ENCODE measurements around the gene TMEM98. TPM values are rescaled to one million over a fixed set of nuclear protein-coding genes. Genes with fewer than 3 reads are reported as not detected.
"Not testable (repeated sequence)": the region's sequence is repeated elsewhere in the genome, so short reads cannot be mapped to it uniquely, and the experiment has no call there.

TMEM98 gene
- total and polyA plus RNA-seq, 7 donors, result 23.8 to 88.1 (median 59.5) TPM

- no peaks in the 10 kb centered on the region for H3K36me3 ChIP-seq
- intact Hi-C loops (cut with DNase I), result no loop called here
- no peaks in the 10 kb centered on the region for H3K9me3 ChIP-seq
- H3K27ac ChIP-seq, result no peak overlapping the region
- no peak for DNase-seq
- TF ChIP-seq POLR2A (IDR thresholded peaks at IDR 0.05) (no peak), POLR2AphosphoS5 (IDR thresholded peaks at IDR 0.05) (peak in 1 of 4 donors; percentile 20)
- WGBS, 2 donors, result 29 to 34% methylated on average over 2 of the region's 2 CpGs
- no peak overlapping the region for H3K4me3 ChIP-seq
- H3K4me1 ChIP-seq, result no peaks in the 10 kb centered on the region
- no peaks in the 10 kb centered on the region for H3K27me3 ChIP-seq
These were observed 30.5 kb downstream of the TMEM98 start for GRCh38 chr17:32958418-32958817.

DNA sequence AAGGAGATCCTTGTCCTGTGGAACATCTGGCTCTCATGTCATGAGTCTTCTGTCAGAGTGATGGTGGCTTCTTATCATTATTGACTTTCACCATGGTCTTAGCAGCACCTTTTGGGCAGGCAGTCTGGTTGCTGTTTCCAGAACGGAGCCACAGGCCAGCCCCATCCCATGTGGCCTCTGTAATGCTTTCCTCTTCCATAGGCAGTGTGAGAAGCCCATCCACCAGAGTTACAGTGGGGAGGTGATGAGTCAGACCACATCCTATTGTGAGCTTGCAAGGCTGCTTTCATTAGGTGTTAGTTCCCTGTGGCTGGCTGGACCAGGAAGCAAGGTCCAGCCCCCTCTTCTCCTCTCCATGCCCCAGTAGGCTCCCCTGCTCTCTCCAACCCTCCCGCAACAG is 32.9 kb downstream of the TMEM98 start:
- no peaks in the 10 kb centered on the region for H3K9me3 ChIP-seq
- WGBS, 2 donors, result 92 to 93% methylated on average over 2 of the region's 2 CpGs
- H3K36me3 ChIP-seq, result no peaks in the 10 kb centered on the region
- TF ChIP-seq POLR2AphosphoS5 (IDR thresholded peaks at IDR 0.05) (no peak), POLR2A (IDR thresholded peaks at IDR 0.05) (no peak), EP300 (IDR thresholded peaks at IDR 0.05) (no peak)
- TF ChIP-seq, protein P1, sequence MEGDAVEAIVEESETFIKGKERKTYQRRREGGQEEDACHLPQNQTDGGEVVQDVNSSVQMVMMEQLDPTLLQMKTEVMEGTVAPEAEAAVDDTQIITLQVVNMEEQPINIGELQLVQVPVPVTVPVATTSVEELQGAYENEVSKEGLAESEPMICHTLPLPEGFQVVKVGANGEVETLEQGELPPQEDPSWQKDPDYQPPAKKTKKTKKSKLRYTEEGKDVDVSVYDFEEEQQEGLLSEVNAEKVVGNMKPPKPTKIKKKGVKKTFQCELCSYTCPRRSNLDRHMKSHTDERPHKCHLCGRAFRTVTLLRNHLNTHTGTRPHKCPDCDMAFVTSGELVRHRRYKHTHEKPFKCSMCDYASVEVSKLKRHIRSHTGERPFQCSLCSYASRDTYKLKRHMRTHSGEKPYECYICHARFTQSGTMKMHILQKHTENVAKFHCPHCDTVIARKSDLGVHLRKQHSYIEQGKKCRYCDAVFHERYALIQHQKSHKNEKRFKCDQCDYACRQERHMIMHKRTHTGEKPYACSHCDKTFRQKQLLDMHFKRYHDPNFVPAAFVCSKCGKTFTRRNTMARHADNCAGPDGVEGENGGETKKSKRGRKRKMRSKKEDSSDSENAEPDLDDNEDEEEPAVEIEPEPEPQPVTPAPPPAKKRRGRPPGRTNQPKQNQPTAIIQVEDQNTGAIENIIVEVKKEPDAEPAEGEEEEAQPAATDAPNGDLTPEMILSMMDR (IDR thresholded peaks at IDR 0.05), result no peak
- no peaks in the 10 kb centered on the region for H3K27me3 ChIP-seq
- H3K4me3 ChIP-seq, result no peak overlapping the region
- intact Hi-C loops (cut with DNase I), result no loop called here
- H3K4me1 ChIP-seq, result no peaks in the 10 kb centered on the region
- H3K27ac ChIP-seq, result no peak overlapping the region
- no peak for DNase-seq

GRCh38 chr17:32962320-32962711 is 34.4 kb downstream of the TMEM98 start:
- H3K4me1 ChIP-seq, result no peaks in the 10 kb centered on the region
- no peak overlapping the region for H3K27ac ChIP-seq
- intact Hi-C loops (cut with DNase I), result no loop called here
- H3K4me3 ChIP-seq, result no peak overlapping the region
- TF ChIP-seq, protein P1 (IDR thresholded peaks at IDR 0.05), result no peak
- no peak for TF ChIP-seq EP300 (IDR thresholded peaks at IDR 0.05)
- no peak for TF ChIP-seq POLR2A (IDR thresholded peaks at IDR 0.05)
- DNase-seq, result no peak
- no peaks in the 10 kb centered on the region for H3K27me3 ChIP-seq
- no peaks in the 10 kb centered on the region for H3K9me3 ChIP-seq
- WGBS, 2 donors, result 7 to 40% methylated on average over 3 of the region's 3 CpGs
- no peaks in the 10 kb centered on the region for H3K36me3 ChIP-seq

DNA sequence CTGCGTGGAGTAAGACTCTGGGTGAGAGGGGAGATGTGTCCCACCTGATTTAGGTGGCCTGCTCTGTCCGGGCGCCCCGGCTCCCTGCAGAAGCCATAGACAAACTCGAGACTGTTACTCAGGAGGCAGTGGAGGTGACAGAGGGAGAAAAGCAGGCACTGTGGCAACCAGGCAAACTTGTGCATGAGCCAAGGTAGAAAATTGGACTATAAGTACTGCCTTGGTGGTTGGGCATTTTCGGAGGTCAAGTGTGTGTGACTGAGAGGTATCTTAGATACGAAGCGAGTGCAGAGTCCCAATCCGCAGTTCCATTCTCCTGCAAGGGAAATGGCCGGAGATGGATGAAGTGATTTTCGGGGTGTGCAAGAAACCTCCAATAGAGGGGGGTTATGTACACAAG is 36.6 kb downstream of the TMEM98 start:
- H3K36me3 ChIP-seq, result no peaks in the 10 kb centered on the region
- no peaks in the 10 kb centered on the region for H3K9me3 ChIP-seq
- H3K27me3 ChIP-seq, result no peaks in the 10 kb centered on the region
- no peak overlapping the region for H3K4me3 ChIP-seq
- TF ChIP-seq, protein P1 (IDR thresholded peaks at IDR 0.05), result no peak
- TF ChIP-seq EP300 (IDR thresholded peaks at IDR 0.05) (no peak), POLR2AphosphoS5 (IDR thresholded peaks at IDR 0.05) (no peak), POLR2A (IDR thresholded peaks at IDR 0.05) (no peak)
- H3K4me1 ChIP-seq, result no peaks in the 10 kb centered on the region
- intact Hi-C loops (cut with DNase I), result no loop called here
- 82 to 83% methylated on average over 11 of the region's 11 CpGs for WGBS, 2 donors
- DNase-seq, result no peak
- H3K27ac ChIP-seq, result no peak overlapping the region

- H3K36me3 ChIP-seq; intact Hi-C loops (cut with DNase I); H3K27ac ChIP-seq; H3K27me3 ChIP-seq; H3K4me3 ChIP-seq; H3K9me3 ChIP-seq; DNase-seq; H3K4me1 ChIP-seq: not testable (repeated sequence)
- 76 to 82% methylated on average over 4 of the region's 4 CpGs for WGBS, 2 donors
These were observed 41.3 kb downstream of the TMEM98 start for GRCh38 chr17:32969231-32969630.

DNA sequence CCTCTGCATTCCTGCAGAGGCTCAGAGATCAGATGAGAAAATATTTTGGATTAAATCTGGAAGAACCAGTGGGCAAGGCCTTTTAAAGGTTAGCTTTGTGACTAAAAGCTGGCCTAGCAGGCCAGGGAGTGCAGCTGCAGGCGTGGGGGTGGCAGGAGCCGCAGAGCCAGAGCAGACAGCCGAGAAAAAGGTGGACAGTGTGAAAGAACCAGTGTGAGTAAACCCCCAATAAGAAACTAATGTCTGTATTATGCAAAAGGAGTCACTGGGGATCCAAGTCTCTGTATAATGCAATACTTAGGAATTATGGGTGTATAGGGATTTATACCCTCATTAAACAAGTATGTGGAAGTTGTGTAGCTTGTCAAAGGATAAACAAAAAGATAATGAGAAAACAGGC is 42.3 kb downstream of the TMEM98 start:
- no peaks in the 10 kb centered on the region for H3K4me1 ChIP-seq
- TF ChIP-seq EP300 (IDR thresholded peaks at IDR 0.05), result no peak
- TF ChIP-seq, protein P1 (IDR thresholded peaks at IDR 0.05), result no peak
- TF ChIP-seq POLR2AphosphoS5 (IDR thresholded peaks at IDR 0.05), result no peak
- TF ChIP-seq POLR2A (IDR thresholded peaks at IDR 0.05), result no peak
- H3K36me3 ChIP-seq, result no peaks in the 10 kb centered on the region
- DNase-seq, result no peak
- no peak overlapping the region for H3K4me3 ChIP-seq
- intact Hi-C loops (cut with DNase I), result no loop called here
- H3K9me3 ChIP-seq, result no peaks in the 10 kb centered on the region
- H3K27me3 ChIP-seq, result no peaks in the 10 kb centered on the region
- H3K27ac ChIP-seq, result no peak overlapping the region
- WGBS, 2 donors, result 52 to 68% methylated on average over 3 of the region's 3 CpGs

All from sigmoid colon (tissue), 7 donors.